Upper lobe of right lung (tissue), 1 donor: ENCODE data around the gene CD7. TPM values are rescaled to one million over a fixed set of nuclear protein-coding genes. Genes with fewer than 3 reads are reported as not detected.

ENCODE experiments used
- ATAC-seq: fragments of 200-7000 bp; cut with Tn5 transposase; one replicate; pipeline ENCODE4 v1.9.1; 2020; ENCODE audit warnings: mild to moderate bottlenecking, moderate library complexity
- DNase-seq: peaks from one replicate; pipeline ENCODE4 v3.0.0-alpha.2; 2020
- H3K27ac ChIP-seq: fragments of 200-600 bp; one replicate; pipeline ENCODE4 v1.8.0; 2022
- H3K27me3 ChIP-seq: fragments of 200-600 bp; one replicate; pipeline ENCODE4 v1.8.0; 2022; ENCODE audit warnings: mild to moderate bottlenecking
- H3K36me3 ChIP-seq: fragments of 200-600 bp; one replicate; pipeline ENCODE4 v1.8.0; 2022
- H3K4me1 ChIP-seq: fragments of 200-600 bp; one replicate; pipeline ENCODE4 v1.8.0; 2022
- H3K4me3 ChIP-seq: fragments of 200-600 bp; one replicate; pipeline ENCODE4 v1.8.0; 2022; ENCODE audit warnings: mild to moderate bottlenecking
- H3K9me3 ChIP-seq: fragments of 200-600 bp; one replicate; pipeline ENCODE4 v1.8.0; 2022
- intact Hi-C: fragments of 100-400 bp; cut with DNase I; formaldehyde crosslinking; loops from one replicate; pipeline ENCODE4 v1.11.0; 2022
- total RNA-seq: library from RNA; stranded (reverse); fragmentation: NEBNext Ultra II Directional; extraction: Animal tissue kit (Norgen Biotek cat#: 25700); gene quantifications from one replicate; pipeline ENCODE4 v1.2.1, GENCODE V29; 2021
- TF ChIP-seq, protein P1 (sequence below): fragments of 200-600 bp; IDR thresholded peaks from one replicate; pipeline ENCODE4 v1.8.0; 2022; ENCODE audit warnings: antibody characterized with exemption
- donor health status: DM: no; HTN: yes; CAD: no; lungs with severe emphysema.

Gene CD7
- total RNA-seq, 1 donor from 2014 or later, result 7.2 TPM

DNA sequence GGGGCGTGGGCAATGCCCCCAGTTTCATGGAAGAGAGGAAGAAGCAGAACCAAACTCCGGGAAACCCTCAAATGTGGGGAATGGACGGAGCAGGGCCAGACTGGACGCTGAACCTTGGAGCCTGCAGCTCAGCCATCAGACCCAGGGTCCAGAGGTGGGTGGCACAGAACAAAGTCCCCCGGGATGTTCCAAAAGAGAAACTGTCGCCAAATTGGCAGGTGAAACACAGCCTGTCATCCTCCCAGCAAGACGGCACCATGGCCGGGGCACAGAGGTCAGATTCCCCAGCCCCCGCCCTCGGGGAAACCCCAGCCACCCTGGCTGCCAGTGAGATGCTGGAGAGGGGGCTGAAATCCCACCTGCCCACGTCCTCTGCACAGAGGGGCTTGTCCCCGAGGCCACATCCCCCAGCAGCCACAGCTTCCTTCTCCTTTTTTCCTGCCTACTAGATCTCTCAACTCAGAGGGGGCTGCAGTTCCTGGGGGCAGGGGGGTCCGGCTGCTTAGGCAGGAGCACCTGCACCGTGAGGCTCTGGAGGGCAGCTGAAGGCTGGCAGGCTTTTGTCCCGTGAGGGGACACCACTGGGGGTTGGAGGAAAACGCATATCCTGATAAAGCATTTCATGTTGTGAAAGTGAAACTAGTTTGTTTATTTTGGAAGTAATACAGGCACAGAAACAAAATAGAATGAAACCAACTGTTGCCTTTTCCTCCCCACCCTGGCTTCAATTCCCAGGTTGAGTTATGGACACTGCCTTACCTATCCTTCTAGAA is 17.4 kb upstream of the CD7 start:
- no peaks in the 10 kb centered on the region for H3K36me3 ChIP-seq
- H3K4me3 ChIP-seq, result peak overlapping the region; percentile 70
- peaks cover 51% of the 10 kb centered on the region for H3K4me1 ChIP-seq
- intact Hi-C loops, result loop anchor here (10.0 kb wide), 1 partner anchor 300 kb away; the partner anchor contains the start of genes DCXR and RAC3
- peak overlapping the region; percentile 76 for H3K27ac ChIP-seq
- H3K9me3 ChIP-seq, result no peaks in the 10 kb centered on the region
- no peaks in the 10 kb centered on the region for H3K27me3 ChIP-seq
- no peak for ATAC-seq
- peak; percentile 69 for DNase-seq
- TF ChIP-seq, protein P1, sequence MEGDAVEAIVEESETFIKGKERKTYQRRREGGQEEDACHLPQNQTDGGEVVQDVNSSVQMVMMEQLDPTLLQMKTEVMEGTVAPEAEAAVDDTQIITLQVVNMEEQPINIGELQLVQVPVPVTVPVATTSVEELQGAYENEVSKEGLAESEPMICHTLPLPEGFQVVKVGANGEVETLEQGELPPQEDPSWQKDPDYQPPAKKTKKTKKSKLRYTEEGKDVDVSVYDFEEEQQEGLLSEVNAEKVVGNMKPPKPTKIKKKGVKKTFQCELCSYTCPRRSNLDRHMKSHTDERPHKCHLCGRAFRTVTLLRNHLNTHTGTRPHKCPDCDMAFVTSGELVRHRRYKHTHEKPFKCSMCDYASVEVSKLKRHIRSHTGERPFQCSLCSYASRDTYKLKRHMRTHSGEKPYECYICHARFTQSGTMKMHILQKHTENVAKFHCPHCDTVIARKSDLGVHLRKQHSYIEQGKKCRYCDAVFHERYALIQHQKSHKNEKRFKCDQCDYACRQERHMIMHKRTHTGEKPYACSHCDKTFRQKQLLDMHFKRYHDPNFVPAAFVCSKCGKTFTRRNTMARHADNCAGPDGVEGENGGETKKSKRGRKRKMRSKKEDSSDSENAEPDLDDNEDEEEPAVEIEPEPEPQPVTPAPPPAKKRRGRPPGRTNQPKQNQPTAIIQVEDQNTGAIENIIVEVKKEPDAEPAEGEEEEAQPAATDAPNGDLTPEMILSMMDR, result no peak

DNA sequence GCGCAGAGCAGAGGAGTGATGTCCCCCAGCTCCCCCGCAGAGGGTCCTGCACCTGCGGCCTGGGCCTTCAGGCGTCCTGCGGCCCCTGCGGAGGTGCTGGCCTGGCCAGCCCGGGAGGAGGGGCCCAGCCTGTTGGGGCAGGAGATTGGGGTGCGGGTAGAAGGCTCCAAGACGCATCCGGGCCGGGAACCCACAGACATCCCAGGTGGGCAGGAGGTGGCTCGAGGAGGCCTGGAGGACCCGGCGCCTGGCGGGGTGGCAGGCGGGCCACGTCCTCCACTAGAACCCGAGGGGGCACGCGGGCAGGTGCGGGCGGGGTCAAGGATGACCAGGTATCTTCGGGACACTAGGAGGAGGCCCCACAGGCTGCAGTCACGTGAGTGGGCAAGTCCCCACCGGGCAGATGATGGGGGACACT is 16.8 kb upstream of the CD7 start:
- intact Hi-C loops, result loop anchor here (10.0 kb wide), 1 partner anchor 299 kb away; the partner anchor contains the start of genes DCXR and RAC3
- Histone ChIP-seq H3K27me3 (no peaks in the 10 kb centered on the region), H3K27ac (peak overlapping the region; percentile 76), H3K36me3 (no peaks in the 10 kb centered on the region), H3K4me1 (peaks cover 46% of the 10 kb centered on the region), H3K4me3 (peak overlapping the region; percentile 70), H3K9me3 (no peaks in the 10 kb centered on the region)
- no peak for ATAC-seq
- DNase-seq, result peak; percentile 68
- TF ChIP-seq, protein P1, result no peak

DNA sequence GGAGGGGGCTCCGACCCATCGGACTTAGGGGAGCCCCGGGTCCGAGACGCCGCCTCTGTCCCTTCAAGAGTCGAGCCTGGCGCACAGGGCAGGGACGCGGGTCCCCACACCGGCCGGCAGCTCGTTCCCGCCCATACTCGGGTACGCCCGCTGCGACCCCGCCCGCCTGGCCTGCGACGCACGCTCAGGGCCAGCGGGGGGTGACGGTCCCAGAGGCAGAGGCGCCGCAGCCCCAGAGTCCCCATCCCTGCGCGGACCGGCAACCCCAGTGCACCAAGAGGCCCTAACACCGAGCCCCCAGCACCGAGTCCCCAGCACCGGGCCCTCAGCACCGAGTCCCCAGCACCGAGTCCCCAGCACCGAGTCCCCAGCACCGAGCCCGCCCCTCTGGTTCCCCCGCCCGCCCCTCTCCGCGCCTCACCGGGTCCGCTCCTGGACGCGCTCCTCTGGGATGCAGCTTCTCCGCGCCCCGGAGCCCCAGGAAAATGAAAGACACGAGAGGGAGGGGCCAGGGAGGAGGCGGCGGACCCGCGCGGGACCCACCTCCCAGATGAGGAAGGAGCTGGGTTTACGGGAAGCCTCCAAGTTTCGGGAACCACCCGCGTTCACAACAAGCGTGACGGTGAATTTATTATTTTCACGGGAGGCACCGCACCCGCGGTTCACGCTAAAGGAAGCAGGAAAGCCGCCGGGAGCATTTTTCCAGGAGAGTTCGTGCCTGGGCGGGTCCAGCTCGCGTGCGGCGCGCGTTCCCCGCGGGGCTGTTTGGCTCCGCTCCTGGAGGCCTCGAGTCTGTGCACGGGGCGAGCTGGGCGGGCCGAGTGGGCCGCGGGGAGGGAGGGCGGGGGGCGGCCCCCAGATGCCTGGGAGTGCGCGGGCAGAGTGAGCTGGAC is 16.1 kb upstream of the CD7 start, which contains the start of gene SECTM1:
Gene SECTM1, minus strand, starts transcription at position 488 of the 893 bp plus-strand sequence. CDS start 6,526 bp downstream, outside the sequence.
- Histone ChIP-seq H3K27ac (peak within 1 kb of the TSS; percentile 76), H3K36me3 (no peaks in the 10 kb centered on the region), H3K27me3 (no peaks in the 10 kb centered on the region), H3K9me3 (no peaks in the 10 kb centered on the region), H3K4me1 (peaks cover 39% of the 10 kb centered on the region), H3K4me3 (peak within 1 kb of the TSS; percentile 70)
- intact Hi-C loops, result loop anchor here (10.0 kb wide), 1 partner anchor 299 kb away; the partner anchor contains the start of genes DCXR and RAC3
- TF ChIP-seq, protein P1, result no peak
- ATAC-seq, result peak; percentile 50
- peak; percentile 78 for DNase-seq

DNA sequence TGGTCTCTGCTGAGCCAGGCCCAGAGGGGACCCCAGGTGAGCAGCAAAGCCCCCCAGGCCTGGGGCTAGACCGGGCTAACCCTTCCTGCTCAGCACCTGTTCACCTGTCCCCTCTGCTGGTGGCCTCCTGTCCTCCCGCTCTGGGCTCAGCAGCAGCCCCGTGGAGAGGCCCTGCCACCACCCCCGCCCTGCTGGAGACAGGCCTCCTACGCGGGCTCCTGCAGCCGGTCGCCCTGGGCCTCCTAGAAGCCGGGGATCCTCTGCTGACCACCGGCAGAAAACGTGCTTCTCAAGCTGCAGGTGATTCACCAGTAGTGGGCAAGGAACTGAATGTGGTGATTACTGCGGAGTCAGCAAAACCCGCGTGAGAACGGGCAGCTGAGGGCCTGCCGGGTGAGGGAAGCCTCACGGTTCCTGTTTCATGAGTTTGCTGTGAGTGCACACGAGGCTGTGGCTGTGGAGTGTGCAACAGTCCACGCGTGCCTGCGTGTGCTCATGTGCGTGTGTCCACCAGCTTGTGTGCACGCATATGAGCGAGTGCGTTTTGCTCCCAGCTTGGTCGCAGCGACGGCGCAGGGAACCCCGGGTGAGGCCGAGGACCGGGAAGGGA is 15.4 kb upstream of the CD7 start:
- TF ChIP-seq, protein P1, result no peak
- Histone ChIP-seq H3K36me3 (no peaks in the 10 kb centered on the region), H3K9me3 (no peaks in the 10 kb centered on the region), H3K27me3 (no peaks in the 10 kb centered on the region), H3K27ac (peak overlapping the region; percentile 76), H3K4me1 (peaks cover 38% of the 10 kb centered on the region), H3K4me3 (peak overlapping the region; percentile 70)
- ATAC-seq, result peak; percentile 66
- intact Hi-C loops, result loop anchor here (10.0 kb wide), 1 partner anchor 298 kb away; the partner anchor contains the start of genes DCXR and RAC3
- DNase-seq, result peak; percentile 77

DNA sequence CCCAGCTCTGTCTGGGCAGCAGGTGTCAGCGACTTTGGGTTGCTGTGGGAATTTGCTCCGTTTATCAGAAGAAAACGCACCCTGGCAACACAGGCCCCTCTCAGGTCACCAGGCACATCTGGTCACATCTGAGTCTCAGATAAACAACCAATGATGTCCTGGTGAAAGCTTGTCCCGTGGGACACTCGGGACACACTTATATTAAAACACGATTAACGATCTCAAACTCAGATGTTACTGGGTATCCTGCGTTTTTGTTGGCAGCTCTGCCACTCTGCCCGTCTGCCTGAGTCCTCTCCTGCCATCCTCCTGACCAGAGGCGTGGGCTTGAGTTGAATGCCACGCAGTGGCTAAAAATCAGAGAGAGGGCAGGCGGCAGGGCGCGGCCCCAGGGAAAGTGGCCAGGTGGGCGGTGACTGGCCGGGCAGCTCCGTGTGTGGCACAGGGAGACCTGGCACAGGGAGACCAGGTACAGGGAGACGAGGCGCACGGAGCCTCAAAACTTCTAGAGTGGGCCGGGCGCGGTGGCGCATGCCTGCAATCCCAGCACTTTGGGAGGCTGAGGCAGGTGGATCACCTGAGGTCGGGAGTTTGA is 14.0 kb upstream of the CD7 start:
- ATAC-seq, result no peak
- TF ChIP-seq, protein P1, result no peak
- no peak overlapping the region for H3K27ac ChIP-seq
- DNase-seq, result peak; percentile 62
- intact Hi-C loops, result loop anchor here (10.0 kb wide), 1 partner anchor 297 kb away; the partner anchor contains the start of genes DCXR and RAC3
- H3K4me1 ChIP-seq, result peaks cover 38% of the 10 kb centered on the region
- H3K9me3 ChIP-seq, result no peaks in the 10 kb centered on the region
- H3K4me3 ChIP-seq, result no peak overlapping the region
- H3K36me3 ChIP-seq, result no peaks in the 10 kb centered on the region
- H3K27me3 ChIP-seq, result no peaks in the 10 kb centered on the region
